HG03280 (cell line): ENCODE results near the gene IGF1.
A peak's percentile ranks its signal among the peaks of the same experiment; 100 is the strongest.

ENCODE experiments used
- ATAC-seq: cut with Tn5 transposase; IDR thresholded peaks from one replicate; pipeline ENCODE4 v1.9.1; 2021; ENCODE audit warnings: mild to moderate bottlenecking, moderate library complexity; ENCODE audit not compliant: unreplicated experiment

Gene IGF1

GRCh38 chr12:102480406-102480805 lies at the start of gene IGF1:
Gene IGF1 (minus strand): TSS chr12:102480563. CDS start chr12:102480381, 182 bp downstream.
- ATAC-seq, result no peak

GRCh38 chr12:102528111-102528510 lies 47.7 kb upstream of the IGF1 start:
- ATAC-seq, result no peak

- ATAC-seq, result no peak
Measured at GRCh38 chr12:102527171-102527720, 46.9 kb upstream of the IGF1 start.

- ATAC-seq, result no peak
Measured at GRCh38 chr12:102526656-102527055, 46.3 kb upstream of the IGF1 start.

- no peak for ATAC-seq
Measured at GRCh38 chr12:102522768-102523167, 42.4 kb upstream of the IGF1 start.

DNA sequence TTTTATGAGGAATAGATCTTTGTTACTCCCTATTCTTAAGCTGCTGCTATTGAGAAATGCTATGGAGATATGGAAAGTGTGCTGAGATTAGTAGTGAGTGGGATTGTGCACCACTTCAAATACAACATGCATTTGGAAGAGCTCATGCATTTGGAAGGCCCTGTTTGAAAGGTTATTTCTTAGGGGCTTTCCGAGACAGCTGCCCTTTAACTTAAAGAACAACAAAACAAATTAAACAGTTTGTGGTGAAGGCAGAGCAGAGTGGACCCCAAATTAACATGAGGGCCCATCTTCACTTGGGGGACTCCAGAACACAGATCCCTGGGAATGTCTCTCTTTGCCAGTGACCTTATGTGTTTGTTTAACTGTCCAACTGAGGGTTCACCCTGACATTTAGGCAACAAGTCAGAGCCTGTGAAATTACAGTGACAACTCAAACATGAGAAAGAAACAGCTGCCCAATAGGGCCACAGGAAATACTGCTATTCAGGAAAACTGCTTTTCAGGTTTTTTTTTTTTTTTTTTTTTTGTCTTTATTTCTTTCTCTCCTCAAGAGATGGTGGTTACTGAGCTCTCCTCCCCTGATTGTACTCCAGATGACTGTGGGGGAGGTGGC lies 41.4 kb upstream of the IGF1 start:
- no peak for ATAC-seq

DNA sequence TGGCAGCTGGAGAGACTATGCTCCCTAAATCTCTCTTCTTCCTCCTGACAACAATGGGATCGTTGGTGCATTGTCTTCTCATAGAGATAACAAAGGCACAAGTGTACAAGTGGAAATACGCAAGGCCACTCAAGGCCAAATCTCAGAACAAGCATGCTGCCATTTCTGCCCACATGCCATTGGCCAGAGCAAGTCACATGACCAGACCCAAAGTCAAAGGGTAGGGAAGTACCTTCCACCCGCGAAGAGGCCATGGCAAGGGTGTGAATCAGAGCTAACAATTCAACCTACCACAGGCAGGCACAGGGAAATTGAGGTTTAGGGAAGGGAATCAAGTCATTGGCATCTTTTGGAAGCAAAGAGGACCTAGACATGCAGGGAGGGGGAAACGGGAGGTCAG lies 38.5 kb upstream of the IGF1 start:
- ATAC-seq, result no peak

GRCh38 chr12:102514696-102515095 lies 34.3 kb upstream of the IGF1 start:
- no peak for ATAC-seq

DNA sequence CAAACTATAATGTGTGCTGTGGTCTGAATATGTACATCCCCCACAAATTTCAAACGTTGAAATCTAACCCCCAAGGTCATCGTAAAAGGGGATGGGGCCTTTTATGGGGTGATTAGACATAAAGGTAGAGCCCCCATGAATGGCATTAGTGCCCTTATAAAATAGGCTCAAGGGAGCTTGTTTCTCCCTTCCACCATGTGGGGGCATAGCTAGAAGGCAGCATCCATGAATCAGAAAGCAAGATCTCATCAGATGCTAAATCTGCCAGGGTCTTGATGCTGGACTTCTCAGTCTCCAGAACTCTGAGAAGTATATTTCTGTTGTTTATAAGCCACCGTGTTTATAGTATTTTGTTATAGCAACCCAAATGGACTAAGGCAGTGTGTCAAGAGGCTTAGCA lies 33.4 kb upstream of the IGF1 start:
- ATAC-seq, result no peak

DNA sequence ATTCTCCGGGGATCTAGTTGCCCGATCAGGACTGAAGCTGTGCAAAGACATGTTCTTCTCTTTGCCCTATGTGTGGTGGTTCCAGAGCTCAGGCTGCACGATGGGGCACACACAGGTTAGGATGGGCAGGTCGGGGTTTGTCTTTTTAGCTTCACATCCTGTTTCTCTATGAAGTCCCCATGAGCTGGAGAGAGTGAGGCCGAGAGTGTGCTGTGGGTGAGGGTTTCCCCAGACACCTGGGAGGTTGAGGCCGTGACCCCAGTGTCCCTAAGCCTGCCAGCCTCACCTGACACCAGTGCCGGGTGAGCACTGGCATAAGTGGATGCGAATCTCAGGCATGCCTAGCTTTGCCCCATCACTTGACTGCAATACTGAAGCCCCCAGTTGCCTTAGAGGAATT lies 32.9 kb upstream of the IGF1 start:
- peak; percentile 77 for ATAC-seq

GRCh38 chr12:102512523-102512922 lies 32.2 kb upstream of the IGF1 start:
- no peak for ATAC-seq

DNA sequence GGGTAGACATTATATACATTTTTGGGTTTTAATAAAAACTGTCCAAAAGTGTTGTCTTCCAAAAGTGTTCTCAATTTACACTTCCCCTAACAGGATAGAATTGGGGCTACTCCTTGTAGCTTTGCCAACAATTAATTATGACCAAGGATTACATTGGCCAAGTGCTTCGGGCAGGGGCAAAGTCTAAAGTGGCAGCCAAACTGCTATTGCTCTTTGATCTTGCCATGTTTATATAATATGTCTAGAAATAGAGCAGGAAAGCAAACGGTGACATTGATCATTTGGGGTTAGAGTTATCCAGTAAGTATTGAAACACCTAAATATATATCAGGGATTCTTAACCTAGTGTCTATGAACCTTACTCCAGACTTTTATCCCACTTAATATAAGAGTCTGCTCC lies 31.2 kb upstream of the IGF1 start:
- no peak for ATAC-seq

DNA sequence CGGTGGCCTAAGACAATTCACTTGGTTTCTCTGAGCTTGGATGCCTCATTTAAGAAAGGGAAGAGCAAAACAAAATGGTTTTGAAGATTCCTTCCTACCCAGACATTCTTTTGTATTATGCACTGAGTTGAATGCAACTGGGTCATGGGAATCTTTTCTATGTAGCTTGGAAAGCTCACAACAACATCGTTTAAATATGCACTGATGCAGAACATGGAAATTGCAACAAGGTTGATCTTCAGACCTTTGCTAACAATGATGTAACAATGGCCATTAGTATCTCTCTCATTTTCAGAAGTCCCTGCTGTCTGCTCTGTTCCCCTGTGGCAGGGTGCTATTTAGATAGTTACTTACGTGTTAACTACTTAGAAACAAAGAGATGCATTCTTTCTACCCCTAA lies 30.1 kb upstream of the IGF1 start:
- no peak for ATAC-seq

DNA sequence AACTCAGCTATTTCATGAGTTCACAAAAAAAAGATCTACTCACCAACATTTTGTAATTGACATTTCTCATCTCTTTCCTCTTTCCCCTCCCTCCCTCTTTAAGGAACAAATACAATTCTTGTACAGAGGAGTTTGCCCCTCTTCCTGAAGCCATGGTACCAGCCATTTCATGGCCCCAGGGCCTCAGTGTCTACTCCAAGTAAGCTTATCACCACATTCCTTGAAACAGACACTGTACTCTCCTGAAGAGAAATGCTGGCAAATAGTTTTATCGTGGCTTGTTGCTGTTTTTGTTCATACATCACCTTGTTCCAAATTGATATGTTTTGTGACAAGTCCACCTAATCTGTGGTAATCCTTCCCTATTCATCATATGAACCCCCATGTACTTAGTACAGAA lies 29.7 kb upstream of the IGF1 start:
- ATAC-seq, result no peak

DNA sequence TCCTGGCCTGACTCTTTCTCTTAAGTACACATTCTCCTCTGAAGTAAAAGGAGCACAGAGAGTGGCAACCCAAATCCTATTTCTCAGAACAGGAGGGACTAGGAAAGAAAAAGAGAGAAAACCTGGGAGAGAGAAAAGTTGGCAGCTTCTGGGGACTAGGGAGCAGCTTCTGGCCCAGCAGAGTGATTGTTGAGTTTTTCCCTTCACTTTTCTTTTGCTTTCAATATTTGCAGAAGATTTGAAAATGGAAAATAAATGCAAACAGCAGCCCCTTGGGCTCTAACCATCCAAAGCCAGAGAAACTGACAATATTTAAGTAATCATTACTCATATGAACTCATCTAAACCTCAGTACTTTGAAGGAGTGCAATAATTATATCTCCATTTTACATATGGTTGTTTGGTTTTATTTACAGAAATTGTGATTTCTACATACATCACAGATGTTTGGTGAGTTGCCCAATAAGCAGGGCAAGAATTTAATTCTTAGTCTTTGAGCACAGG lies 28.8 kb upstream of the IGF1 start:
- ATAC-seq, result no peak

DNA sequence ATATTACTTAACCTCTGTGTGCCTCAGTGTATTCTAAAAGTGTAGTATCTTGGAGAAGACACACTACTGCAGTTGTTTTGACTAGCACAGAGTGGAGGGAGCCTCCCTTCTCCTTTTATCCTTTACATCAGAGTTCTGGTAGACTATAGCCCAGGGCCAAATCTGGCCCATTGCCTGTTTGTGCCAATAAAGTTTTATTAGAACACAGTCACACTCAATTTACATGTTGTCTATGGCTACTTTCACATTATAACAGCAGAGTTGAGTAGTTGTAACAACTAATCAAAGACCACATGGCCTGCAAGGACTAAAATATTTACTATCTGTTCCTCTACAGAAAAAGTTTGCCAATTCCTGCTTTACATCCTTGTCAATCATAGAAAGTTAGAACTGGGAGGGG lies 27.7 kb upstream of the IGF1 start:
- ATAC-seq, result no peak

- no peak for ATAC-seq
Measured at GRCh38 chr12:102507301-102507700, 26.9 kb upstream of the IGF1 start.

DNA sequence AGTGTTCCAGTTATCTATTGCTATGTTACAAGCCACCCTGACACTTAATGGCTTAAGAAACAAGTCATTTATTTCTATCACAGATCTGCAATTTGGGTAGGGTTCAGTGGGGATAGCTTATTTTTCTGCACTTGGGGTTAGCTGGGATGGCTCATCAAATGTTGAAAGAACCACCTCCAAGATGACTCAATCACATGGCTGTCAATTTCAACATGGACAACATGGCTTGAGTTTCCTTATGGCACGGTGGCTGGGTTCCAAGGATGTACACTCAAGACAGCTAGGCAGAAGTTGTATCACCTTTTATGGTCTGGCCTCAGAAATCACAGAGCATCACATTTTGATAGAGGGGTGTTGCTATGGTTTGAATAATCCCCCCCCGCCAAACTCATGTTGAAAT lies 24.5 kb upstream of the IGF1 start:
- no peak for ATAC-seq

GRCh38 chr12:102504280-102504679 lies 23.9 kb upstream of the IGF1 start:
- no peak for ATAC-seq

GRCh38 chr12:102503831-102504230 lies 23.5 kb upstream of the IGF1 start:
- no peak for ATAC-seq

DNA sequence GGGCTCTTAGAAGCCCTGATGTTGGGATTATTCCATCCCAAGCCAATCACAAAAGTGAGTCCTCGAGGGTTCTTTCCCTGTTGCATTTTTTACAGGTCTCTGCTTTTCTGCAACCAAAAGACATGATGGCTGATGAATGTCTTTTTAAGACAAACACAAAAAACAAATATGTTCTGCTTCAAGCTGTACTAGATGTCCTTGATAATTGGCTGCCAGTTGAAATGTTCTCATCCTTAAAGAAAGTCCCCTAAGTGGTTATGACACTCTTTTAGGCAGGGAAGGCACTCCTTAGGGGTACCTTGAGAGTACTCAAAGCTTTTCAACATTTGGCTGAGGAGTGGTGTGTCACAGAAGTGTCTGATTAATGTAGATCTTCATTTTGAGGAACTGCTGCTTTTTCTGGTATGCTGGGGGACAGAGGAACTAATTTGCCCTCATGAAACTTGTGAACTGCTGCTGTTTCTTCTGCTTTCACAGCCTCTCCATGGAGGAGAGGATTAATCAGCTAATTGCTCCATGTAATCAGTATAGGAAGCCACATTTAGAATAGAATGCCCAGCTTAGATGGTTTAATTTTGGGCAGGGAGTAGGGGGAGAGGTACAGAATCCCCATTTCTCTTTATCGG lies 22.8 kb upstream of the IGF1 start:
- ATAC-seq, result no peak

- ATAC-seq, result no peak
Measured at GRCh38 chr12:102501773-102502172, 21.4 kb upstream of the IGF1 start.

GRCh38 chr12:102498471-102498870 lies 18.1 kb upstream of the IGF1 start:
- no peak for ATAC-seq
